VCaP (cell line): ENCODE results near the gene USH2A.

Source experiments
- H3K27ac ChIP-seq: fragments of 450-650 bp; 2 replicates; pipeline ENCODE4 v1.5.1; 2017
- TF ChIP-seq, protein P1 (sequence below): fragments of 450-650 bp; conservative IDR thresholded peaks from 2 replicates; pipeline ENCODE4 v1.5.1; 2017; ENCODE audit warnings: mild to moderate bottlenecking, moderate library complexity

USH2A gene

DNA sequence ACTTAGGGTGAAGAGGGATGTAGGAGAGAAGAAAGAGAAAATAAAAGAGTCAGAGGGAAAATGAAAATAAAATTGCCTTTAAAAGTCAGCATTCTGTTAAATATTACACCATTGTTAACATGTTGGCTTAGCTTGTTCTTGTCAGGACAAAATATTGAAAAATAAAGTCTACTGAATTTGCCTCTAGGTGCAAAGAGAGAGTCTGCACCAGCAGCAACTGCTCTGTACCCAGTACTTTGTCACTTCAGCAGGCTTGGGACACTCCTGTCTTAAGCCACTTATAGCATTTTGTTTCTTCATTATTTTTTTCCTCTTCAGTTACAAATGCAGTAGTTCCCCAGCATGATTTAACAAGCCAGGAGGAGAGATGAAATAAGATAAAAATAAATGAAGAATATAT is 11.0 kb upstream of the USH2A start:
- TF ChIP-seq, protein P1, sequence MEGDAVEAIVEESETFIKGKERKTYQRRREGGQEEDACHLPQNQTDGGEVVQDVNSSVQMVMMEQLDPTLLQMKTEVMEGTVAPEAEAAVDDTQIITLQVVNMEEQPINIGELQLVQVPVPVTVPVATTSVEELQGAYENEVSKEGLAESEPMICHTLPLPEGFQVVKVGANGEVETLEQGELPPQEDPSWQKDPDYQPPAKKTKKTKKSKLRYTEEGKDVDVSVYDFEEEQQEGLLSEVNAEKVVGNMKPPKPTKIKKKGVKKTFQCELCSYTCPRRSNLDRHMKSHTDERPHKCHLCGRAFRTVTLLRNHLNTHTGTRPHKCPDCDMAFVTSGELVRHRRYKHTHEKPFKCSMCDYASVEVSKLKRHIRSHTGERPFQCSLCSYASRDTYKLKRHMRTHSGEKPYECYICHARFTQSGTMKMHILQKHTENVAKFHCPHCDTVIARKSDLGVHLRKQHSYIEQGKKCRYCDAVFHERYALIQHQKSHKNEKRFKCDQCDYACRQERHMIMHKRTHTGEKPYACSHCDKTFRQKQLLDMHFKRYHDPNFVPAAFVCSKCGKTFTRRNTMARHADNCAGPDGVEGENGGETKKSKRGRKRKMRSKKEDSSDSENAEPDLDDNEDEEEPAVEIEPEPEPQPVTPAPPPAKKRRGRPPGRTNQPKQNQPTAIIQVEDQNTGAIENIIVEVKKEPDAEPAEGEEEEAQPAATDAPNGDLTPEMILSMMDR: no peak
- no peak overlapping the region for H3K27ac ChIP-seq

DNA sequence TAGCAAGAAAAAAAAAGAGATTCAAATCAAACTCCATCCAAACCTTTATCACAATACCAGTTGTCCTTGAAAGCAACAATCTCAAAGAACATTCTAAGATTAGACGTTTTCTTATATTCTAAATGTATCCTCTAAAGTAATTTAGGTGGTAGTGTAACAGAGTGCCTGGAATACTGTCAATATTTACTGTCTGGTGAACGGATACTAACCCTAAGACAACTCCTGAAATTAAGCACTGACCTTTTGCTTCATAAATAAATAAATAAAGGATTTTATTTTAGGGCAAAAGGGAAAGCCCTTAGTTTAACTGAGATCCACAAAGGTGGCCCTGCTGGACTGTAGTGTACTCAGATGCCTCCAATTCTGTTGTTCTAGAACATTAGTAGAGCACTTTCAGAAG is 9.9 kb upstream of the USH2A start:
- TF ChIP-seq, protein P1: no peak
- no peak overlapping the region for H3K27ac ChIP-seq

DNA sequence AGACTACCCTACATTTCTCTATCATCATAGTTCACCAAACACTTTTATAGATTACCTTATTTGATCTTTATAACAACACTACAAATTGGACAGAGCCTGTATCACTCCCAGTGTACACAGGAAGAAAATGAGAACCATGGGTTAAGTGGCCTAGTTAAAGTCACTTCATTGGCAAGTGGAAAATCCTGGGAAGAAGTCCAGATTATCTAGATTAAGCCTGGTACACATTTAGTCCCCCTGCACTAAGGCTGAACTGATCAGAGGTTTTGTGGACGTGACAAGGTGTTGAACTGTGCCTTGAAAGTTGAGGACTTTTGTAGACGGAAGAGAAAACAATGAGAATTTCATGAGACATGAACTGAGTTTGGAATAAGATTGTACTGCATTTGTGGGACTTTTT is 7.5 kb upstream of the USH2A start:
- TF ChIP-seq, protein P1: no peak
- H3K27ac ChIP-seq: no peak overlapping the region

DNA sequence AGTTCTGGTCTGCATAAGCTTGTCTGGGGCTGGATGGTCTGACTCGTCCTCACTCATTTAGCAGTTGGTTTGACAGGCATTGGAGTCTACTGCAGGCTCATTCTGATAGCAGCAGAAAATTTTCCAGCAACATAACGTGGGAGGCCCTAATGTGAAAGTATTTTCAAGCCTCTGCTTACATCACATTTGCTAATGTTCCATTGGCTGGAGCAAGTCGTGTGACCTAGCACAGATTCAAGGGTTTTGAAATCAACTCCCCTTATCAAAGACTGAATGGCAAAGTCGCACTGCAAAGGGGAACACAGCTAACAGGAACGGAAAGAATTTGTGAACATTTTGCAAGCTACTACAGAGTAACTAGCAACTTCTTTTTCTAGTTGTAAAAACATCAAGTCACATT is 2.3 kb upstream of the USH2A start:
- no peak overlapping the region for H3K27ac ChIP-seq
- TF ChIP-seq, protein P1: no peak

DNA sequence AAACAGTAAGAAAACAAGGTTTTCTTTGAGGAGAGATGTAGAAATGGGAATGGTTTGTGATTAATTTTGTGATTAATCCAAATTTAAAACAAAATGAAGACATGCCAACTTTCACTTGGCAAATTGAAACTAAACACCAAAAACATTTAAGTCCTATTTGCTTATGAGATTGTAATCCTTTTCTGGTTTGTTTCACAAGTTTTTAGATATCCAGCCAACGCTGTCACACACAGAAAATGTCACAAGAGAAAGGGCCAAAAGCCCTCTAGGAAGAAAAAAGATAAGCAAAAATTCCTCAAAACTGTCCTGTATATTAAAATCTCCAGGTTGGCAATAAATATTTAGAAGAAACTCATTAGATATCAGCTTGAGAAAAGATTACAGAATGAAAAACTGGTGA is 2.5 kb downstream of the USH2A start:
- H3K27ac ChIP-seq: no peak overlapping the region
- TF ChIP-seq, protein P1: no peak

DNA sequence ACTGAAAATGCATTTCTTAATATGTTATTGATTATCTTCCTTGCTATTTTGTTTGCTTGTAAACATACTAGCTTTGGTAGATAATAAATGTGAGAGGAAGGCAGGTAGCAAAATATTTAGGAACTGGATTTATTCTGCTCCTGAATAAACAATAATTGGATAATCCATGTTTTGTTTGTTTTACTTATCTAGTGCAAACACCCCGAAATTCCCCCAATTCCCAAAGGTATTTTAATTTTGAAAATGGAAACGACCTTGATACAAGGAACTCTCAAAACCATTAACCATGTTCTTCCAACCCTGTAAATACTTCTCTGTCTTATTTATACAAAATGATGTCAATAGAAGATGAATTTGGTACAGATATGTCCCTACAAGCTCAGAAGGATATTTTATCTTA is 3.0 kb downstream of the USH2A start:
- TF ChIP-seq, protein P1: no peak
- H3K27ac ChIP-seq: no peak overlapping the region

DNA sequence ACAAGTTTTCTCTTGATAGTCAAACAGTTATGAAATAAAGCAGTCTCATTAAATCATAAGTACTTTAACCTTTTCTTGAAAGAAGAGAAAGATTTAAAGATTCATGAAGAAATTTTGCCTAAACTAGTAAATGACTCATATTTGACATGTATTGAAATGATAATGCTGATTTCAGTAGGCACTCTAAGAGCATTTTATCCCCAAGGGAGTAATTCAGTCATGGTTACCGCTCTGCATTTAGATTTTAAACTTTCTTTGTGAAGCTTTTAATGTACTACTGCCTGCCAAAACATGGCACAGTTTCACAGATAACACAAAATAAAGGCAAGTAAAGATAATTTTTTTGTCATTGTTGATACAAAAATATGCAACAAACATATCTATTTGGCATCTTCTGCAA is 6.8 kb downstream of the USH2A start:
- TF ChIP-seq, protein P1: no peak
- no peak overlapping the region for H3K27ac ChIP-seq

DNA sequence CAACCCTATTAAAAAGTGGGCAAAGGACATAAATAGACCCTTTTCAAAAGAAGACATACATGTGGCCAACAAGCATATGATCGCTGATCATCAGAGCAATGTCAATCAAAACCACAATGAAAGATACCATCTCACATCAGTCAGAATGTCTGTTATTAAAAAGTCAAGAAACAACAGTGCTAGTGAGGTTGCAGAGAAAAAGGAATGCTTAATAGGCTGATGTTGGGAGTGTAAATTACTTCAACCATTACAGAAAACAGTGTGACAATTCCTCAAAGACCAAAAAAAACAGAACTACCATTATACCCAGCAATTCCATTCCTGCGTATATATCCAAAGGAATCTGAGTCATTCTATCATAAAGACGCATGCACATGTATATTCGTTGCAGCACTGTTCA is 13.2 kb downstream of the USH2A start:
- TF ChIP-seq, protein P1: no peak
- H3K27ac ChIP-seq: no peak overlapping the region
